CMK (cell line): ENCODE data around the gene ACSL5.
A peak's percentile ranks its signal among the peaks of the same experiment; 100 is the strongest.
"Not testable (repeated sequence)": the region's sequence is repeated elsewhere in the genome, so short reads cannot be mapped to it uniquely, and the experiment has no call there.

Experiments
- DNase-seq: peaks from one replicate; pipeline ENCODE4 v3.0.0-alpha.2; 2010; ENCODE audit warnings: low read depth

The ACSL5 gene

GRCh38 chr10:112421731-112422130 lies 47.8 kb downstream of the ACSL5 start:
- DNase-seq, result no peak

DNA sequence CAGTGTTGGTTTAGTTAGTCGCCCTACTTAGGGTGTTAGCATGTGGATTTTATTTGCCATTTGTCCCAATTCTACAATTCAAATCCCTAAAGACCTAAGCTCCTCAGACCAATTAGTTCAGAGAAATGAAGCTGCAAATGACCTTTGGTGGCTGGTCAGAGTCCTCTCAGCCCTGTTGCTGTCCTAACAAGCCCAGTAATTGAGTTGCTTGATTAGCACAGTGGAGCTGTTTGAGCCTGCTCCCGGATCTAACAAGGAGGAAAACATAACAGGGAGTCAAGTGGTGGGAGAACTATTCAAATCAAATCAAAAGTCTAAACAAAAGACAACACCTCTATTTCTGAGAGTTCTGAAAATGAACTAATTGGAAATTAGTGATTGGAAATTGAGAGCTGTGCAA lies 50.7 kb downstream of the ACSL5 start:
- DNase-seq, result no peak

GRCh38 chr10:112426111-112426510 lies 52.2 kb downstream of the ACSL5 start:
- DNase-seq, result no peak

- no peak for DNase-seq
Measured at GRCh38 chr10:112429147-112429546, 55.2 kb downstream of the ACSL5 start.

DNA sequence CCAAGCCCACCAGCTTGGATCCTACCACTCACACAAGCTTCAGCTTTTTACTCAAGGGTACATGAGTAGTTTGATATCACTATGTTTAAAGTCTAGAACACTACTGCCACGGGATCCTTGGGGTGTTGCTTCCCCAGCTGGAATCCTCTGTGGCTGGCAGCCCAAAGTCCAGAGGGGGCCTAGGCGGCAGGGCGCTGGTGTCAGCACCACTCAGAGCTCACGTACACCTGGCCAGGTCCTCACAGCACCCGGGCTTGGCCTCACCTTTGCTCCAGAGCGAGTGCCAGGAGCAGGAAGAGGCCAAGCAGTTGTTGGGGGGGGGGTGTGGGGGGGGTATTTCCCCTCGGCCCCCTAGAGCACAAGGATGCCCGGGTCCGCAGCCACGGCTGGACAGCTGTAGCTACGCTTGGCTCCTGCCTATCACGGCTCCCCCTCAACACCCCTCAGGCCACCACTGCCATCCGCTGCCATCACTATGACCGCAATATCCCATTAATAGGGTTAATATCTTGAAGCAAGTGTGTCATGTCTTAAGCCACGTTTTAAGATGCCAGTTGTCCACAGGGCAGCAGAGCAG lies 55.8 kb downstream of the ACSL5 start:
- no peak for DNase-seq

GRCh38 chr10:112433136-112433535 lies 59.2 kb downstream of the ACSL5 start:
- no peak for DNase-seq

DNA sequence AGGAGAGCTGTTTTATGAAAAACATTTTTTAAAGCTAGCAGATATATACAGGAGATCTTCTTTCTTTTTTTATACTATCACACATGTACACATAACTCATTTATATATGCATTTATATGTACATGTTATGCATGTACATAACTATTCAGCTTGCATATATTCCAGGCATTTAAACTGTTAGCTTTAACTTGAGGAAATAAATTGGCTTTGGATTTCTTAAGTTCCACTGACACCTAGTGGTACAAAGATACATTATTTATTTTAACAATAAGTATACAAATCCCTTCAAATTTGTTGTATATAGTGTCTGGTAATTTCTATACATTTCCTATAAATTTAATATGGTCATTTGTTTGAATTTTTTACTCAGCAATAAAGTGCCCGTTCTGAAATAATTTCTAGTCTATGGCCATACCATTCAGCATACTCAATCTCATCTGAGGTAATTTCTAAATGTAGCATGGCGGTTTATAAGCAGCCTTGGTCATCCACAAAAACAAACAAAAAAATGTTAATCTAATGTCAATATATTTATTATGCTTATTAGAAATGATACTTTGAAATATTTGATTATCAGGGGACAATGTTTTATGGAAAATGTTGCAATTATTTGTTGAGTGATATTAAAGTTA lies 61.2 kb downstream of the ACSL5 start:
- no peak for DNase-seq

GRCh38 chr10:112438356-112438755 lies 64.4 kb downstream of the ACSL5 start:
- no peak for DNase-seq

DNA sequence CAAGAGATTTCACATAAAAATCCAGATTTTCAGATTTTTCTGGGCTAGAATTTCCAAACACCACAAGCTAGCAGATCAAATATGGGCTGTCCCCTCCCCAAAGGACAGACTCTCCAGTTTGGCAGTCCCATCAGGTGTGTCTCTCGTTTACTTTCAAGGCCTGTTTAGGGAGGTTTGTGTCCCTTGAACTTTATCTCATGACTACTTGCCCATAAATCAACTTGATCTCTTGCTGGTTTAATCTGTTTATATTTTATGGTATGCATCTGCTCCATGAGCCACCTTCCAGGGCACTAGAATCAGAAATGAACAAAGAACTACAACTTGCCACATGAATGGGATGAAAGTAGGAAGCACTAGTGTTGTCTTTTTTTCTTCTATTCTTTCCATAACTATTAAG lies 67.6 kb downstream of the ACSL5 start:
- no peak for DNase-seq

DNA sequence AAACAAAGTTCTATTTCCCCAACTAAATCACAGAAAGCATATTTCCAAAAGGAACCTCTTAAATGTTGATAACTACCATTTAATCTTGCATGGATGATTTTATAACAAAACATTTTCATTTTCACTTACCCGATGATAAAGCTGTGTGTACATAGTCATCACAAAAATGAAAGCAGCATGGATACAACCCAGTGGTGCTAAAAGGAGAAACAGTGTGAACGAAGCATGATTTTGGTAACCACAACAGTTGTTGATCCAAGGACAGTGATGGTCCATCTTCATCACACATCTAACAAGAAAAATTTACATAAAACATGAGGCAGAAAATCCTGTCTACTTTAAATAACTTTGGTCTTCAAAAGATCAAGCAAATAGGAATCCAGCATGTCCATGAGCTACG lies 68.1 kb downstream of the ACSL5 start:
- no peak for DNase-seq

DNA sequence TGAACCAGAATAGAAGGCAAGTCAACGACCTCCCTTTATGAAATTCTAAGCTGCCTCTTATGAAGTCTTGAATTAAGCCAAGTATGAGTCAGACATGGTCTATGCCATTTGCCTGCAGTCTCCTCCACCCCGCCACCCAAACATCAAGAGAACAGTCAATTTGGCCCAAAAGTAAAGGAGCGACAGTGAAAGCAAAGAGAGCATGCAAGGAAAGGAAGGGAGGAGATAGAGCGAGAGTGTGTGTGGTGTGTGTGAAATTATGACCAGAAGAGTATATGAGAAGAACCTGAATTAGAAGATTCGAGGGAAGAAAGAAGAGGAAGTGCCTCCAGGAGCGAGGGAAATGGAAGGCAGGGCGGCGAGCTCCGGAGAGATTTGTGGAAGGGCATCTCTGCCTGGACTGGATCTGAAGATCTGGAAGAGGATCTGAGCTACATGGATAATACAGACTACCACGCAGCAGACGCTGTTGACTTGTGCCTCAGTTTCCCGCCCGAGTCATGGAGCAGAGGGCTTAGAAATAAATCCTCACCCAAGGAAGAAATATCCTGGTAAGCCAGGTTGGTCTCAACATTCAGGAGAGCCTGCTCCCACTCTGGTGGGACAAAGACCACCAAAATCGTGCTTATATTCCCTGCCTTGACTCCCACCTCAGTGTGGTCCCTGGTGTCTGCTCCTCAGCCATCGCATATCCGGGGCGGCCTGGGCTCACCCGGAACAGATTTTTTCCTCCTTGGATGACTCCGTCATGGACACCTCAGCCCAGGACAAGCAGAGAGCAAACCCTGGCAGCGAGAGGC lies 72.3 kb downstream of the ACSL5 start:
- DNase-seq, result no peak

DNA sequence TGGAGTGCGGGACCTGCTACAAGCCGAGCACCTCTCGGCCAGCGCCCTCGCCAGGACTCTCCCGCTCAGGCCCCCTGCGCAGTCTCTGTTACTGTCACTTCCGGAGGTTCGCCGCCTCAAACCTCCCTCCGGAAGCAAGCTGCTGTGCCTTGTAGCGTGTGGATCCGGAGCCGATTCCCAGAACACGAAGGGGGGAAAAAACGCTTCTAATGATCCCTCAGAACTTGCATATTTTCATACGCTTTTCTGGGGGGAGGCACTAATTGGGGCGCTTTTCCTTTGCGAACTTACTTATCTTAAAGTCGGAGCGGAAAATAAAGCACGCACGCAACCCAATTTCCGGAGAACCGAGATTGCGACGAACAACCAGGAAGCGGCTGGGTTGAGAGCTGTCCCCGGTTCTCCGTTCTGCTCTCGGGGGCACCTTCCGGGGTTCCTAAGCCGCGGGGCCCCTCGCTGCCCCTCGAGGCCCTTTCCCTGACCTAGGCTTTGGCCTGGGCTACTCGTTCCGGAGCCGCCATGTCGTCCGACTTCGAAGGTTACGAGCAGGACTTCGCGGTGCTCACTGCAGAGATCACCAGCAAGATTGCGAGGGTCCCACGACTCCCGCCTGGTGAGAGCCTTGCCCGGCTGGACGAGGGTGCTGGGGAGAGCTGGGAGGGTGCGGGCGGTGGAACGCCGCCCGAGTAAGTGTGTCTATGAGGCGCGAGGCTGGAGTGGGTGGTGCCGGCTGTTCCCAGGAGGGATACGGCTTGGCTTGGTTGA lies 73.1 kb downstream of the ACSL5 start, which contains the start of the genes VTI1A and ZDHHC6:
Gene VTI1A, plus strand, starts transcription at position 361 of the 765 bp plus-strand sequence. Its CDS starts 159 bp downstream, at position 520.
Gene ZDHHC6, minus strand, starts transcription at position 60 of the 765 bp plus-strand sequence. CDS start 1,478 bp downstream, outside the sequence.
- peak; percentile 54 for DNase-seq

DNA sequence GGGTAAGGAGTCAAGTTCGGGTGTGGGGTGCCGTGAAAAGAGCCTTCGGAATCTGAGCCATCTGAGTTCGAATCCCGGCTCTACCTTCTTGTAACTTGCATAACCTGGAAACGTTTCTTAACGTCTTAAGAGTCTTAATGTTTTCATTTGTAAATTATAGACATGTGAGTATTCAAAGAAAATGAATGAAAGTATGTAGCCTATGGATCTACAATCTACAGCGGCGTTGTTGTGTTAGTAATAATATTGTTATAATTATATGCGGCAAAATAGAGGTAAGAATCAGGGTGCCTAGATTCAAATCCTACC lies 73.7 kb downstream of the ACSL5 start:
- no peak for DNase-seq

DNA sequence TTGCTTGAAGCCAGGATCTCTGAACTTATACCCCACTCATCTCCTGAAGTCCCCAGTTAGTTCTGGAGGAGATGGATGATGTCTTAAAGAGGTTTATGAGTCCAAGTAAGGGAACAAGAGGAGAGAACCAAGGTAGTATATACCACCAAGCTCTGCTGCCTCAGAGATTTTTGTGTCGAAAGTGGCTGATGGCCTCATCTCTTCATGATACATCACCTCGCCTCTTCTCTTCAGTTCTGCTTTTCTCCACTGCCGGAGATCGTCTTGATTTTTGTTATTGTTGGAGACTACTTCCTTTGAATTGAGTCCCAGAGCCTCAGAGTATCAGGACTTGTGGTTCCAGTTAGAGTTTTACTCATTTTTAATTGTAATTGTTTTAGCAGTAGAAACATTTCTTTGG lies 75.0 kb downstream of the ACSL5 start:
- DNase-seq, result no peak

DNA sequence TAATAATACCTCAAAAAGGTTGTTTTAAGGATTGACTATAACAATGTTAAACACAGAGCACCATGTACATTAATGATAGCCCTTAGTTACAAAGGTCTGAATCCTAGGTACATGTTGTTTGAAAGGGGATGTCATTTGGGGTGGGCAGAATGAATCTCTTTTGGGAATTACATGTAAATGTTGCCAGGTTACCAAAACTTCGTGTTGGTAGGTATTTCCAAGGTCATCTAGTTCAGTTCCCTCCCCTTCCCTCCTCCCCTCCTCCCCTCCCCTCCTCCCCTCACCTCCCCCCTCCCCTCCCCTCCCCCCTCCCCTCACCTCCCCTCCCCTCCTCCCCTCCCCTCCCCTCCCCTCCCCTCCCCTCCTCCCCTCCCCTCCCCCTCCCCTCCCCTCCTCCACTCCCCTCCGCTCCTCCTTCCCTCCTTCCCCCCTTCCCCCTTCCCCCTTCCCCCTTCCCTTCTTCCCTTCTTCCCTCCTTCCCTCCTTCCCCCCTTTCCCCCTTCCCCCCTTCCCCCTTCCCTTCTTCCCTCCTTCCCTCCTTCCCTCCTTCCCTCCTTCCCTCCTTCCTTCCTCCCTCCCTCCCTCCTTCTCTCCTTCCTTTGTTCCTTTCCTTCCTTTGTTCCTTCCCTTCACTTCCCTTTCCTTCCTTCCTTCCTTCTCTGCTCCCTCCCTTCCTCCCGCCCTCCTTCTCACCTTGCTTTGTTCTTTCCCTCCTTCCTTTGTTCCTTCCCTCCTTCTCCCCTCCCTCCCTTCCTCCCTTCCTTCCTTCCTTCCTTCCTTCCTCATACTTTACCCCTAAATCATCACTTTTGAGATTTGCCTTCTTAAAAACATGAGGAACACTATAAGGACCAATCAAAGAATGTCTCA lies 81.2 kb downstream of the ACSL5 start:
- no peak for DNase-seq

GRCh38 chr10:112456533-112456932 lies 82.6 kb downstream of the ACSL5 start:
- no peak for DNase-seq

GRCh38 chr10:112460366-112460765 lies 86.5 kb downstream of the ACSL5 start:
- DNase-seq, result no peak

DNA sequence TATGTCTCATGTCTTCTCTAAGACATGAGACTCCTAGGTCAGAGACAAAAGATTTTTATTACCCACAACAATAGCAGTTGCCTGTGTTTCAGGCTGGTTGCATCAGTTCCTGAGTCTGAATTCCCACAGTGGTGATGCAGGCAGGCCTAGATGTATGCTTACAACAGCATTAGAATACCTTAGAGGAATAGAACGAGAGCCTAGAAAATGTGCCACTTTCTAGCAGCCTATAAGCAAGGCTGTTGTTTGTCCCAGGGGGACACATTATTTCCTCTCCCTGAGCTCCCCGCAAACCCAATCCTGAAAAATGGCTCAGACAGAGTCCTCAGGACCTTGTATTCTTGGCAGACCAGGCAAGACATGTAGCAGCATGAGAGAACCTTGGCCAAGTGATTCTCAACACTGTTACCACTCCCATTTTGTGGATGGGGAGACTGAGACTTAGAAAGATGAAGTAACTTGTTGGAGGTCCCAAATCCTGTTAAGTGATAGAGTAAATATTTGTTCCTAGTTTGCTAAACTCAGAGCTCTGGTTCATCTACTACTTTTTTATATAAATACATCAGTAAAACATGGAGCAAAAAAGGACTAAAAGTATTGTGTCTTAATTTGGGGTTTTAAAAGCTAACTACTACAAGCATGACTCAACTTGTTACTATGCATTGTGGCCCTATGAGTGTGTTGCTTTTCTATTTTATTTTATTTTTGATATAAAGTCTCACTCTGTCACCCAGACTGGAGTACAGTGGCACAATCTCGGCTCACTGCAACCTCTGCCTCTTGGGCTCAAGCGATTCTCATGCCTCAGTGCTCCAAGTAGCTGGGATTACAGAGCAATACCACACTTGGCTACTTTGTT lies 87.3 kb downstream of the ACSL5 start:
- DNase-seq, result no peak

GRCh38 chr10:112464074-112464473 lies 90.2 kb downstream of the ACSL5 start:
- DNase-seq, result not testable (repeated sequence)

- no peak for DNase-seq
Measured at GRCh38 chr10:112465299-112465883, 91.5 kb downstream of the ACSL5 start.
